Fibroblast of the aortic adventitia (primary cell): ENCODE results near the gene DYNLT1. TPM values are rescaled to one million over a fixed set of nuclear protein-coding genes. Genes with fewer than 3 reads are reported as not detected.
"Not testable (repeated sequence)": the region's sequence is repeated elsewhere in the genome, so short reads cannot be mapped to it uniquely, and the experiment has no call there.

Experiments
- DNase-seq: peaks from one replicate; pipeline ENCODE4 v3.0.0-alpha.2; 2010; ENCODE audit warnings: low read depth
- H3K4me3 ChIP-seq: 2 replicates; pipeline ENCODE4 v1.5.1; 2011; ENCODE audit warnings: low read depth, mild to moderate bottlenecking, control low read depth, low read length, moderate library complexity
- total RNA-seq: library from RNA; depleted of rRNA; stranded (reverse); fragments of >200 nt; gene quantifications from 2 replicates; pipeline ENCODE4 v1.2.3, GENCODE V29; 2012; ENCODE audit warnings: low replicate concordance
- TF ChIP-seq, protein P1 (sequence below): IDR thresholded peaks from 2 replicates; pipeline ENCODE4 v1.5.1; 2011; ENCODE audit warnings: mild to moderate bottlenecking, low read length, control low read depth, inconsistent platforms; ENCODE audit not compliant: insufficient read depth

DYNLT1 gene
- total RNA-seq, 1 donor: 138 TPM

DNA sequence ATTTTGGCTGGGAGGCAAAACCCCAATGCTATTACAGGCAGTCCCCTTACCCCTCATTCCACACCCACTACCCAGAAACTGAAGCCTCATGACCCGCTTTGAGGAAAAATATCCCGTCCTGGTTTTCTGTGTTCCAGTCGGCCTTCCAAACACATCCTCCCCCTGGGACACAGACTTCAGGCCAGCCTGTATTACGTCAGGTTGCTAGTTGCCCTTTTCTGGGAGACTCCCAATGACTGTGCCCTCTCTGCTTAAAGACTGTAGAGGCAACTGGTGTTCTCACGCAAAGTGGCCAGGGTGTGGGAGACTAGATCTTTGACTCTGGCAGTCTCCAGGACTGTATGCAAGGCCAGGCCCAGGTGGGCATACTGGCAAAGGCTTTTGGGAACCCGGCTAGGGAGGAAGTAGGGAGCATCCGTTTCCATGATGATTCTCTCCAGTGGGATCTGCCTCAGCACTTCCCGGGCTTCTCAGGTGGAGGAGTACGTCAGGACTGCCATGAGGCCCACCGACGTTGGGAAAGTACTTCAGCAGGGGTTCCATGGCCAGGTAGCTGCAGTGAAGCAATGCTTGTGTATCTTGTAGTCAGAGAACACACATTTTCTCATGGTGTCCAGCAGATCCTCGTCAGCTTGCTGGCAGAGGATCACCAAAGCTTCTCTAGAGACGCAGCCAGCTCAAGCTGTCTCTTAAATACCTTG, 34.9 kb downstream of the DYNLT1 start:
- no peak for DNase-seq
- TF ChIP-seq, protein P1, sequence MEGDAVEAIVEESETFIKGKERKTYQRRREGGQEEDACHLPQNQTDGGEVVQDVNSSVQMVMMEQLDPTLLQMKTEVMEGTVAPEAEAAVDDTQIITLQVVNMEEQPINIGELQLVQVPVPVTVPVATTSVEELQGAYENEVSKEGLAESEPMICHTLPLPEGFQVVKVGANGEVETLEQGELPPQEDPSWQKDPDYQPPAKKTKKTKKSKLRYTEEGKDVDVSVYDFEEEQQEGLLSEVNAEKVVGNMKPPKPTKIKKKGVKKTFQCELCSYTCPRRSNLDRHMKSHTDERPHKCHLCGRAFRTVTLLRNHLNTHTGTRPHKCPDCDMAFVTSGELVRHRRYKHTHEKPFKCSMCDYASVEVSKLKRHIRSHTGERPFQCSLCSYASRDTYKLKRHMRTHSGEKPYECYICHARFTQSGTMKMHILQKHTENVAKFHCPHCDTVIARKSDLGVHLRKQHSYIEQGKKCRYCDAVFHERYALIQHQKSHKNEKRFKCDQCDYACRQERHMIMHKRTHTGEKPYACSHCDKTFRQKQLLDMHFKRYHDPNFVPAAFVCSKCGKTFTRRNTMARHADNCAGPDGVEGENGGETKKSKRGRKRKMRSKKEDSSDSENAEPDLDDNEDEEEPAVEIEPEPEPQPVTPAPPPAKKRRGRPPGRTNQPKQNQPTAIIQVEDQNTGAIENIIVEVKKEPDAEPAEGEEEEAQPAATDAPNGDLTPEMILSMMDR: no peak
- no peak overlapping the region for H3K4me3 ChIP-seq

DNA sequence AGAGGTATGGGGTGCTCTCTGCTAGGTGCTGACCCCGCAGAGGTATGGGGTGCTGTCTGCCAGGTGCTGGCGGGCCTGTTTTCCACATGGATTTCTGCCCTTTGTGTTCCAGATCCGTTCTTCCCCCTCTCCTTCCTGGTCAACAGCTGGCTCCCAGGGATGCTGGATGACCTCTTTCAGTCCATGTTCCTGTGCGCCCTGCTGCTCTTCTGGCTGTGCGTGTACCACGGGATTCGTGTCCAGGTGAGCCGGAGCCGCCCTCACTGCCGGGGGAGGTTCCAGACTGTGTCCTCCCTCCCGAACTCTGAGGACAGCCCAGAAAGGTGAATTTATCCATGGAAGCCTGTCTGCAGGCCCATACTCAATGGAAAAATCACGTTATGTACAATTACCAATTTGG, 36.3 kb downstream of the DYNLT1 start:
- no peak for DNase-seq
- TF ChIP-seq, protein P1: no peak
- H3K4me3 ChIP-seq: no peak overlapping the region

DNA sequence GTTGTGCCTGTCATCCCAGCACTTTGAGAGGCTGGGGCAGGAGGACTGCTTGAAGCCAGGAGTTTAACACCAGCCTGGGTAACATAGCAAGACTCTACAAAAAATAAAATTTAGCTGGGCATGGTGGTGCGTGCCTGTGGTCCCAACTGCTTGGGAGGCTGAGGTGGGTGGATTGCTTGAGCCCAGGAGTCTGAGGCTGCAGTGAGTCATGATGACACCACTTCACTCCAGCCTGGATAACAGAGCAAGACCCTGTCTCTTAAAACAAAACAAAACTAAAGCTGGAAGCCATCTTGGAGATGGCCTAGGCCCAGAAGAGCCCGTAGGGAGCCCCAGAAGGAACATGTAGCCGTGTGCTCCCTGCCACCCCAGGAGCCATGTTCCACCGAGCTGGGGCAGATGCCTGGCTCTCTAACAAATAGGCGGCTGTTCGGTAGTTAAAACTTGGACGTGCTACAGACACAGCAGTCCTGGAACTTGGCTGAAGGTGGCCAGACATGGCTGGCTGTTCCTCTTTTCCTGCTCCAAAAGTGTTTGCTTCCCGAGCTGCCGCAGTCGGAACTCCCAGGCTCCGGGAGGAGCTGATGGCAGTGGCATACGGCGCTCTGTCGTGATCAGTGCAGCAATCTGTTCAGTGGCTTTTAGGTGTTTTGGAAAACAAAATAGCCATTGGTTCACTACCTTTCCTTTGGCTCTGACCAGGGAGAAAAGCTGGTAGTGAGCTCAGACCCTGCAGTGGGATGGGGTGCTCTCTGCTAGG, 37.0 kb downstream of the DYNLT1 start:
- DNase-seq: no peak
- H3K4me3 ChIP-seq: no peak overlapping the region
- TF ChIP-seq, protein P1: no peak

DNA sequence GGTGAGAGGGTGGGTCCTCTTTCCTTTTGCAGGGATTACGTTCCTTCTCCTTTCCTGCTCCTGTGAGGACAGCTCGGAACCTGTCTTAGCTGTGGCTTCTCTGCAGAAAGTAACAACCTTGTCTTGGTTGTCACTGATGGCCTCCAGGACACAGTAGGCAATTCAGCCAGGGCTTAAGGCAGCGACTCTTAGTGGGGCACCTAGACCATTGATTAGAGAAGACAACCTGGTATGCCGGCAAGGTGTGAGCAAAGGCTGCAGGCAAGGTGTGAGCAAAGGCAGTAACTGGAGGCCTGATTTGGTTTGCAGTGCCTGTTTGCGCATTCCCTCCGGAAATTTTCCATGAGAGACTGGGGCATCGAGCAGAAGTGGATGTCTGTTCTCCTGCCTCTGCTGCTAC, 37.6 kb downstream of the DYNLT1 start:
- H3K4me3 ChIP-seq: no peak overlapping the region
- TF ChIP-seq, protein P1: no peak
- no peak for DNase-seq

DNA sequence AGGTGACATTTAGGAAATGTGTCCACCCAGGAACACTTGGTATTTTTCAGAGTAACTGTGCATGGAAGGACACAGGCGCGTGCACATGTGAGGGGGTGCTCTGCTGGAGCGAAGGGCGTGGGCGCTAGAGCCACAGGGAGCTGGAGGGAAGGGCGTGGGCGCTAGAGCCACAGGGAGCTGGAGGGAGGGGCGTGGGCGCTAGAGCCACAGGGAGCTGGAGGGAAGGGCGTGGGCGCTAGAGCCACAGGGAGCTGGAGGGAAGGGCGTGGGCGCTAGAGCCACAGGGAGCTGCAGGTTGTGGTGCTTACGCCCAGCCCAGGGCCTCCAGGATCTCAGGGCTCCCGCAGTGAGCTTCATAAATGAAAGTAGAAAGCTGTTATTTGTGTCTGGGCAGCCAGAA, 38.5 kb downstream of the DYNLT1 start:
- not testable (repeated sequence) for H3K4me3 ChIP-seq, DNase-seq

DNA sequence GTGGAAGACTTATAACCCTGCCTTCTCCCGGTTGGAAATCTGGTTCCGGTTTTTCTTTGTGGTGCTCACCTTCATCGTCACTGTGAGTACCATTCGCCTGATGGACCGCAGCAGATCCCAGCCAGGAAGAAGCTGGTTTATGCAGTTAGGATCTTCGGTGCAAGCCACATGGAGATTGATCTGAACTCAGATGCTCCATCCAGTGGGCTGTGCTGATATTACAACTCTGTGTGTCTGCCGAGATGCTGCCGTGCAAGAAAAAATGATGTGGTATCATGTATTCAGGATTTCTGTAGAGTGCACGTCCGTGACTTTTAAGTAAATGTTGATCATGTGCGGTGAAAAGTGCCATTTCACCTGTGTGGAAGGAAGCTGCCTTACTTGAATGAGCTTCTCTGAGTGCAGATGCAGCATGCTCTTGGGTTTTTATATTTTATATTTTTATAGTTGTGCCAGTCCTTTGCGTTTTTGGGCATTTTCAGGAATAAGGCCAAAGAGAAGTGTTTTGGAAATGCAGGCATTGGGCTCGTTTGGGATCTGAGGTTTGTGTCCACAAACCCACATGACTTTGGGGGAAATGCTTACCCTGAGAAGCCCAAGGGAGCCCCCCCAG, 39.2 kb downstream of the DYNLT1 start:
- DNase-seq: peak; percentile 82
- H3K4me3 ChIP-seq: no peak overlapping the region
- TF ChIP-seq, protein P1: peak; percentile 77

DNA sequence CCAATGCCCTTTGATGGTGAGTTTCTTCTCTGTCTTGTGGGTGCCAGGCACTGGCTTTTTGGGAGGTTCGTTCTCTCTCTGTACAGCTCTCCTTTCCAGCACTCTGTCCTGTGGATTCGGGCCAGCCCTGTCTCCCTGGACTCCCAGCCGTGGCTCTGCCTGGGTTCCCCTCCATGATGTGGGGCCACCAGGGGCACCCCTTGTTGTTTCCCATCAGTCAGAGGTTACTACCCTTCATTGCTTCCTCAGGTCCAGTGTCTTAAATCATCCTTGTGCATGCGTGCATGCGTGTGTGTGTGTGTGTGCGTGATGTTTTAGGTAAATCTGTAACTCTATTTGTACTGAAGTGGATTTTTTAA, 40.5 kb downstream of the DYNLT1 start:
- no peak overlapping the region for H3K4me3 ChIP-seq
- TF ChIP-seq, protein P1: no peak
- no peak for DNase-seq
